T-helper 2 cell (primary cell): Measurements from ENCODE around the gene TTC28.
"Not testable (repeated sequence)": the region's sequence is repeated elsewhere in the genome, so short reads cannot be mapped to it uniquely, and the experiment has no call there.

Experiments
- DNase-seq, 5 experiments: peaks; one replicate each; pipeline versions ENCODE4 v3.0.0 to v3.0.0-alpha.2; 2012 to 2022

Gene TTC28

DNA sequence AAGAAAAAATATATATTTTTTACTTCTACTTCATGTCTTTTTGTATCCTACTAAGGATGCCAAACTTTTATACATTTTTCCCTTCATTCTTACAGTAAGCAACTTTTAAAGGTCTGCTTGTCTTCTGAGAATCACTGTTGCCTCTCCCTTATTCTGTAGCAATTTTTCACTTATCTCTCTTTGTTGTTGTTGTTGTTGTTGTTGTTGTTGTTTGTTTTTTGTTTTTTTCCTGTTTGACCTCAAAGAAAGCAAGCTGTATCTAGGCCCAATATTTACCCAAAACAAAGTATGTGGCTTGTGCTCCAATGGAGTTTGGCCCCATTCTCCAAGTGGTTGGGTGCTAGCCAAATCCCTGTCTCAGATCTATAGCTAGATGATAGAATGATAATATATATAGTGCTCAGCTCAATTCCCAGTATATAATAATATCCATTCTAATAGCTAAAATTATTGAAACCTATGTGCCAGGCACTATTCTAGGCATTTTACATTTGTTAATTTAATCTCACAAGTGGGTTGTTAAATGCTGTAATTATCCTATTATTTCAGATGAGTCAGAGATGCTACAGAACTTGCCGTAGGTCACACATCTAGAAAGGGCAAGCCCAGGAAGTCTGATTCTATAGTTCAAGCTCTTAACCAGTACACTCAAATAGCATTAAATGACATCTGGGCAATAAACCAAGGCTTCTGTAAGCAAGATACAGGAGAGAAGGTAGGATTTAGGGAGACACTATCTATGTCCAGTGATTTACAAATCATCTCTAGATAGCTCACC lies 555.5 kb downstream of the TTC28 start:
- no peak for DNase-seq

DNA sequence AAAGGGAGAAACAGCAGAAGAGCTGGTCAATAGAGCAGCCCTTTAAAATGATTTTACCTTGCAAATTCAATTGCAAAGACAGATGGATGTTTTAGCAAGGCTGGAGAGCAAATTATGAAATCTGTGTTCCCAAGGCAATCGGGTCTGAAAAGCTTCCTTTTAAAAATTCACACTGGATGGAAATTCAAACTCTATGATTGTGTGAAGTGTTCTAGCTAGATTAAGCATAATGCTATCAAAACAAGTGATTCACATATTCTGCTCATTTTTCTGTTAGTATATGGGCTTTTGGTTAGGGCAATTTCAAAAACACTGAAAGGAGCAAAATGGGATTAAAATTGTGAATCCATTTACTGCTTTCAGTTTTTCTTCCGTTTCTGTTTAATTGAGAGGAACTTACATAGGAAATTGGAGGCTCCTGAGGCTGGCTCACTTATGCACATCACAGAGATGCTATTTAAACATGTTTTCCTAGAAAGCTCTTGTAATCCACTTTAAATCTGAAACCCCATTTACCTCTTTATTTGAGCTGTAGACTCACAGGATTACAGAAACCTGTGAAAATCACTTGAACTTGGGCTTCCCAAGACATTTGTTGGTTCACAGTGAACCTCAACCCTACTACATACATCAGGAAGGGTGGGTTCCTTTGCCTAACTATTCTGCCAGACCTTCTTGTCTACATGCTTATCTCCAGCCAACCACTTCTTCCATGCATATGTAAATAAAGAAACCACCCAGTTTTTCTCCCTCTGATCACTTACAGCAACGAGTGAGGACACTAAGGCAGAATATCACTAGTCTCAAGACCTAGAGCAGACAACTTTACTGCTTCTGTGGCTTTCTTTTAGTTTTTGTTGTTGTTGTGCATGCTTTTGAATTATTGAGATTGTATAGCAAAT lies 558.7 kb downstream of the TTC28 start:
- no peak for DNase-seq

DNA sequence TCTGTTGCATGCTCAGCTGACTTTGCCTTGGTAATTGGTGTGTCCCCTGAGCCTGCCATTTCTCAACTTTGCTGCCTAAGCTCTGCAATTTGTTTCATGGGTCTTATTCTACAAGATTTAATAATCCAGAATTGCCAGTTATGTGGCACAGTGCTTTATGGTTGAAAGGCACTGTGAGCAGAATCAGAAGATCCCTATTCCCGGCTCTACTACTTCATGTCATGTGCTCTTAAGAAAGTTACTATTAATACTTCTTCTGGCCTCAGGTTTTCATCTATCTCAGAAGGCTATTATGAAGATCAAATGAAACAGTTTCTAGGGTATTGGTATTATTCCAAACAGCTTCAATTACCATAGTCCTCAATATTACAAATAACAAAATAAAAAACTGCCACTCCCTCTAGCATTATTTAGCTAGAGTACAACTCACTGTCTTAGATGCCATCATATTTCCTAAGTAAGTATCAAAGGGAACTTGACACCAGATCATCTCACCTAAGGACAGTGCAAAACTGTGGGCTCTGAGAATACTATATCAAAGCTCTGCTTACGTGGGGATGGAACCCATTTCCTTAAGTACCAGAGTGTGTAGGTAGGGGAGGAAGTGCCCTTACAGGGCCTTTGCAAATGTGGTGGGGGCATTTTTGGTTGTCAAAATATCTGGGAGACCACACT lies 560.5 kb downstream of the TTC28 start:
- no peak for DNase-seq

DNA sequence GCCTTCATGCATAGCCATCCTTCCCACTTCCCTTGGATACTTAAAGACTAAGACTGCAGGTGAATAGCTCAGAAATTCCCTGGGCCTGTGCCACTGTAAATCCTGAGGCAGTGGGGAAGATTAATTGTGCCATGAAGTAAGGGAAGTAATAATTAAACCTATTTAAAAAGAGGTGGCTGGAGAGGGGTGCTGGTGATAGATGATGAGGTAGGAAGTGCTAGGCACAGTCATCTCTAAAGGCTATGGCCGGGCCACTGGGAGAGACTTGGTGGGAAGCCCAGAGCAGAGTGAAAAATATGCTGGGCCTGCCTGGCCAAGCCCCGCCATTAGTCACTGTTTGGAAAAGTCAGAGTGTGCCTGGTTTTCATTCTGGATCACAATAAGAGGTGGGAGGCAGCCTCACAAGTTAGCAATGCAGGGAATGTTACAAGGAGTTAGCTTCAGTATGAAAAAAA lies 563.4 kb downstream of the TTC28 start:
- DNase-seq = no peak

DNA sequence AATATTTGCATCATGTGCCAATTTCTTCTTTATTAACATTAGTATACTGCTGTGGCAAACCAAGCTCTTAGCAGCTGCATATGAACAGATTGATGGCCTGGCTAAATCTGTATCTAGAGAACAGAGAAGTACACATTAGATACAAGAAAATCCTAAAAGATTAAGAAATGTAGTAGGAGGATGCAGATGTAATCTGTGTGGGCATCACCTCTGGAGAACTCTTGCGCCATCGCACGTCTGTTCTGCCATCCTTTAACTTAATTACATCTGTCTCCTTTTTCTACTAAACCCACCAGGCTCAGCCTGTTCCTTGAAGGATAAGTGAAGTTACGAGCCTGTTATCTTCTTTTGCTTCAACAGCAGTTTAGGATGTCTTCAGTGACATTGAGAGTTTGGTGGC lies 564.2 kb downstream of the TTC28 start:
- DNase-seq = no peak

DNA sequence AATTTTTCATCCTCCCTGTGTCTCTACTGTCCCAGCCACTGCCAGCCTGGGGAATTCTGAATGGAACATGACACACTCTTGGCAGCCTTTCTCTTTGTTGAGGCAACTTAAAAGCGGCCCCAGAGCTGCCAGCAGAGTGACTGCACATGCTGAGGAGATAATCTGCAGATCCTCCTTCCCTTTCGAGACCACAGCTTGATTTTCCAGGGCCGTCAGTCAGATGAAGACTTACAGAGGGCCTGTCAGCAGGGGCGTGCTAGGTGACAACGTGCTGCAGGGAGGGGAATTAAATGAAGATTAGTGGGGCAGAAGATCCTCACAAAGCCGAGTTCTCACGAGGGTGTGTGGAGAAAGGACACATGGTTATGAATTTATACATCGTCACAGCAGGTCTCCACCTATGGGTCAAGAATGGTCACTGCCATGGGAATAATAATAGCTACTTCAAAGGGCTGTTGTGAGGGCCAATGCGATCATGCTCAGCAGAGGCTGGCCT lies 567.0 kb downstream of the TTC28 start:
- no peak for DNase-seq

DNA sequence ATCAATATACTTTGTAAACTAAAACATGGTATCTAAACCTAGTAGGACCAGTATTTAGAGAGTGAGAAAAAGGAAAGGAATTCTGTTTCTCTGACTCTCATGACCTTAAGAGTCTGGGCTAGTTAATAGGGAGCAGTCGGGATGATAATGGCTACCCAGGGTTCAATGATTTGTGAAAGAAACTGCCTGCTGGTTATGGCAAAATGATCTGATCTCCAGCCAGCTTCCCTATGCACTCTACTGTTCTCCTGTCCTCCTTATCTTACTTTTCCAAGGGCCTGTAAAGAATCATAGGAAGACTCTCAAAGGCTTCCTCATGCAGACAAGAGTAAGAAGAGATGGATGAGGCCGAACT lies 567.5 kb downstream of the TTC28 start:
- no peak for DNase-seq

DNA sequence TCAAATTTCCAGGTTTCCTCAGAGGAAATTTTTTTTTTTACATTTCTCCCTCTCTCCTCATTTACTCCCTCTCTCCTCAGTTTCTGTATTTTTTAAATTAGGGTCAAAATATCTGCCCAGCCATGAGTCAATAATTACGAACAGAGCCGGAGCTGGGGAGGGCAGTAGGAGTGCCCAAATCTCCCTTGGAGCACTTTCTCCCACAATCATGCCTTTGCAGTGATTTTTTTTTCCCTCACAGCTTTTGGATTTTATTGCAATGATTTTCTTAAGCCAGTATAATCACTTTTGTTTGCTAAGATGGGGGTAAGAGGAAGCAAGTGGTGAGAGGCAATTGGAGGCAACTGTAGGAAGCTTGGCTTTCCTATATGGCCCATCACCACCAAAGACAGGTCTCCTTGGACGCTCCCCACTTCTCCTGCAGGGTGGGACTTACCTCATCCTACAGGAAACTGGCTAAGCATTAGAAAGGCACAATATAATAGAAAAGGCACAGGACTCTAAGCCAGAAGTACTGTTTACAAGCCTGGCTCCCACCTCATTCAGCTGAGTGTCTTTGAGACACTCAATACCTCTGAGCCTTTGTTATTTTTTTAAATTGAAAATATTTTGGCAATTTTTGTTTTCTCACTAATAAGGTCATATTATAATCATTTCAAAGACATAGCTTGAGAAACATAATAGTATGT lies 568.0 kb downstream of the TTC28 start:
- DNase-seq = no peak

DNA sequence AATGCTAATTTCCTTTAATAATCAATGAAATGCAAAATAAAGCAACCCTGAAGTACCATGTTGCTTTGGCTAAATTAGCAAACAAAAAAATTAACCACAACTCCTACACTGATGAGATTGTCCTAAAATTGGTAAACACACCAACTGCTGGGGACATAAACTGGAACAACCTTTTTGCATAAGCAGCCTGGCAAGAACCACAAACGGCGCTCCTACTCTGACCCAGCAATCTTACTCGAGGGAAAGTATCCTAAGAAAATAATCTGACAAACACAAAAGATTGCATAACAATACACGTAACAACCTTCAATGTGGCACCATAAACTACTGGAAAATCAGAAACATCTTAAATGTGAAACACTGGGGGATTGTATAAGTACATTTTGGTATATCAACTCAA lies 570.8 kb downstream of the TTC28 start:
- no peak for DNase-seq

DNA sequence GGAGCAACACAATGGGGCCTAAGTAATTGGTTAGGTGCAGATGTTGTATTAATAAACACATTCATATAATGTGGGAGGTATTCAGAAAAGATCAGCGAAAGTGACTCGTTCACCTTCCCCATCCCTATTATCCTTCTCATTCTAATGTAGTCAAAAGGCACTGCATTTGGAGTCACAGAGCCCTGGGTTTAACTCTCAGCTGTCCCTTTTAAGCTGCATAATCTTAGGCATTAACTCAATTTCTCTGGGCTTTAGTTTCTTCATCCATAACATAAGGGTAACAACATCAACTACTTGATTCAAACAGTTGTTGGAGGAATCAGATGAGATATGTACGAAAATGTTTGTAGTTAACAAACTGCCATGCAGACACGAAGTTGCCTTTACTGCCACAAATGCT lies 573.0 kb downstream of the TTC28 start:
- DNase-seq = no peak

DNA sequence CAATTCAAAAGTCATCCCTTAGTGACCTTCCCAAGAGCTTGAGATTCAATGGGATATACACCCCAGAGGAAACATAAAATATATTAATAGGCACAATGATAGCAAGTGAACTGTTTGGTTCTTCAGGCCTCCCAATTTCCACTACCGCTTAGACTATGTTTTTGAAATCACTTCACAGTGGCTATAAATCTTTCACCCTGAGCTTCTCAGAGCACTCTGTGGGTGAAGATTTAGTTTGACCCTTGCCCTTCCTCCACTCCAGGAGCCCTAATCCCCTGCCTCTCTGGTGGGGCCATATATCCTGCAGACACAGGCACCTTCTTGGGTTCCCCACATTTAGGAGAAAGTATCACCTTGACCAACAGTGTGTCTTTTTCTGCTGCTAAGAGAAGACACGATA lies 573.7 kb downstream of the TTC28 start:
- no peak for DNase-seq

DNA sequence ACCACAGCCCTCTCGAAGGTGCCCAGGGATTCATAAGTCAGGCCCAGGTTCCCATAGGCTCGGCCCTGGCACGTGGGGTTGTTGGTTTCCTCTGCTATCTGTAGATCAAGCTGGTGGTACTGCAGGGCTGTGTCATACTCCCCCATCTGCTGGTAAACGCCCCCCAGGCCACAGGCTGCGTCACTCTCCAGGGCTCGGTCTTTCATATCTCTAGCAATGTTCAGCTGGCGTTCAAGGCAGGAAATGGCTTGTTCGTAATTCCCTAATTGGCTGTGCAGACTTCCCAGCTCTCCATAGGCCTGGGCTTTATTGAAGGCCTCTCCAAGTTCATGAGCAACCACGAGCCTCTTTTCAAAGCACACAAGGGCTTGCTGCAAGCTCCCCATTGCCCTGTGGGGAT lies 574.2 kb downstream of the TTC28 start:
- DNase-seq = peak in 1 of 5 experiments; percentile 3

DNA sequence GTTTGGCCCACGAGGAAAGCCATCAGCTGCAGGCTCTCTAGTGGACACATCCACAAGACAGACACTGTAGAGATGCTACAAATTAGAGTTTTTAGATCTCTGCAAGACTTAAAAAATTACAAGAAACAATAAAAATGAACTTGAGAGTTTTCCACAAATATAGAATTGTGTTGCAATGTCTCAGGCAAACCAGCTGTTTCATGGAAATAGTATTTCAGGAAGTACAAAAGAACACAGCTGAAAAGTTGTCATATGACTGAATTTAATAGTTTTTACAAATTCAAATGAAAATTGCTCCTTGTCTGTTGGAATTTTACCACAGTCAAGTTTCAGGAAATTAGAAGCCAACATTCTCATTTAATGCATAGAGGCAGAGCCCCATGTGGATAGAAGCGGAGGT lies 576.0 kb downstream of the TTC28 start:
- no peak for DNase-seq

DNA sequence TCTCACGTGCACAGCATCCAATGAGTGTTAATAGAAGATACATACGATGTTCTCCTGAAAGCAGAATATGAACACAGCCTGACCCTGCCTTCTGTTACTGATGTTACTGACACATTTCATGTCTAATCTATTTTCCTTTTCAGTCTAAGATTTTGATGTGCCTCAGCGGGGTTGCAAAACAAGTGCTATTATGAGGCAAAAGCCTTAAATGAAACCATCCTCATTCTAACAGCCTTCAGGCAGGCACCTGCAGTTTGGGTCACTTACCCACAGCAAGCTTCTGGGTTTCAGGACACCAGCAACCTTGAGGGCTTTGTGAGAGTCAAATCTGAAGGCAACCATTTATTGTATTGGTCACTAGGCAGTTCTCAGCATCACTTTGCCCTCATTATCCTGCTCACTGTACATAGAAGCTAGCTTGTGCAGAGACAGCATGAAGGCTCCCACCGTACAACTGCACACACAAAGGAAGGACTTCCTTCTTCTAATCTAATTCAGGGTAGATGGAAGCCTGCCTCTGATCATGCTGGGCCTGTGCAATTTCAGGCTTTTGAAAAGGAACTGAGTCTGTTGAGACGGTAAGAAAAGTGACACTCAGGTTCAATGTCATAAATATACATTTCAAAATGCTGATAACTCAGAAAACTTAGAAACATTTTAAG lies 577.4 kb downstream of the TTC28 start:
- DNase-seq = no peak

DNA sequence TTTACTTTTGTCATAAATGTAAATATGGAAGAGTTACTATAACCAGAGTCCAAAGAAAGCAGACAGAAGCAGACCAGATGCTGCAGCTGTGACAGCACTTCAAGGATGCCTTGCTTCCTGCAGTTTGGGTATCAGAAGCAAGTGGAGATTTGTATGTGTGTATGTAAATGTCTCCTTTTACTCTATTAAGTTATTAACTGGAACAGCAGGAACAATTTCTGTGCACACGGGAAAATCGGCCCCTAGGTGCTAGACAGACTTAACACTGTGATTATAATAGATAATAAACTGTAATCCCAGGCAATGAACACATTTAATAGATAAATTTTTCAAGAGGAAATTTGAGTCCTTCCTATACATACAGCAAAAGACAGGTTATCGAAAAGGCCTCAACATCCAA lies 582.0 kb downstream of the TTC28 start:
- no peak for DNase-seq

DNA sequence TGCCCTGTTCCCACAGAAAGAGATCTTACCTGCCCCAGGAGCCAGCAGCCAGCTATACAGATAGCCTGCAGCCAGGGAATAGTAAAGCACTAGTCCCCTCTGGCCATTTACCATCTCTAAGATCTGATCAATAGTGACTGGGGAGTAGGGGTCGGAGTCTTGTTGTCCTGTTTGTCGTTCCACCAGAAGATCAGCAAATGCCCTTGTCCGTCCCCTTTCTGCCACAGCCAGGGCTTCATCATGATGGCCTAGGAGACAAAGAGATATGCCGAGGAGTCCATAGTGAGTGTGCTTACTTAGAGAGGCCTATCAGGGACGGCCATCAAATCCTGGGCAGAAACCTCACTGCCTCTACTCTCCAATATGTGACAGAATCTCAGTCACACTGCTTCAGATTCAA lies 583.5 kb downstream of the TTC28 start:
- DNase-seq = no peak

DNA sequence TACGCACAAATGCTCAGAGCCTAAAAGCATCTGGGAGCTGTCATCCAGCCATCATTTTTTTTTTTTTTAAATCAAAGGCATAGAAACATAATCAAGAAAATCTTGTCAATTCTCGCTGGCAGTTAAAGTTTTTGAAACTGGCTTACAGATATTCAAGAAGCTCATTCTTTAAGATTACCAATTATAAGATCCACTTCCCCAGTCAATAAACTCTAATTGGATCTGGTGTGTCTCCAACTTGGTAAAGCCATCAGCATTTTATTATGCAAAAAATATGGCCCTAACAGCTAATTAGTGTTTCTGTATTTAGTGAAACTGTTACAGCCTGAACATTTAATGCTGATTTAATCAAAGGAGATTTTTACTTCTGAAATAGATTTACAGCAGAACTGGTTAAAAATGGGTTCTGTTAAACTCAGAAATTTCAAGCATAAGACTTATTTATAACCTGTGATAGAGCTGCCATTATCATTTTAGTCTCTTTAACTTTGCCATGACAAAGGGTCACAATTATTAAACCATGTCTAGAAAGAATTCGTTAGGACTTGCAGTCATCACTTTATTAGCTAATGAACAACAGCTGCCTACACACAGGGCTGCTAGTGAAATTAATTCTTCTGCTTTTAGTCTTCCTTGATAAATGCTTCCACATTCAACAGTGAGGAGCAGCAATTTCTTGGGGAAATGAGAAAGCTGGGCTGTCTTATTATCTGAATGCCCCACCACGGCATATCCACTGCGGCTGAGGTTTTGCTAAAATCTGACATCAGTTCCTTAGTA lies 584.1 kb downstream of the TTC28 start:
- DNase-seq = no peak

DNA sequence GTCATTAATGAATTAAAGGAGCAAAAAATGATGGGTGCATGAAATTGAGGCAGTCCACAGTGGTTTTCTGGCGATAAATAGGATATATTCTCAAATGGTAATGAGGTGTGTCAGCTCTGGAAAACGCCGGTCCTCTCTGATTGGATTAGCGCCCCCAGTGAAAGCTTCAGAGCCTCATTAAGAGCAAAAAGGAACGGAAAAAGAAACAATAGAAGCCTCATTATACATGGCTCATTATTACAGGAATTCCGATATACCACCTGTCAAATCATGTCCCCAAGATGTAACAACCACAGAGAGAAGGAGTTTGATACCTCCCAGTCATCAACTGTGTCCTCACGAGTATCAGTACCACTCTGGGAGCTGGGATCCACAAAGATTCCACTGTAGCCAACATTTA lies 584.9 kb downstream of the TTC28 start:
- DNase-seq = no peak

DNA sequence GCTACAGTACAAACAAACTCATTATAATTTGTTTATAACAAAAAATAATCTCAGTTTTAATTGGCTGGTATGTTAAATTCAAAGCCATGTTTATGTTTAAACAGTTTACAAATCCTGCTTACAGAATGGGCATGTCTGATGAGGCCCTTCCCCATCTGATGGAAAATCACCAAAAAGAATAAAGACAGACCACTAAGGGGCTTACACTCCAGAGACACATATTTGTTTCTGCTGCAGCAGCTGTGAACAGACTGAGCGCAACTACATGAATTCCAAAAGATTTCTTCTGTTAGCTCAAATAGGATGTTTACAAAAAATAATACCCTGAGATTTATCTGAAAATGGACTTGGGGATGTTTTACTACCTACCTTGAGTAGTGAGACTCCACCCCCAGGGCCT lies 585.9 kb downstream of the TTC28 start:
- no peak for DNase-seq

DNA sequence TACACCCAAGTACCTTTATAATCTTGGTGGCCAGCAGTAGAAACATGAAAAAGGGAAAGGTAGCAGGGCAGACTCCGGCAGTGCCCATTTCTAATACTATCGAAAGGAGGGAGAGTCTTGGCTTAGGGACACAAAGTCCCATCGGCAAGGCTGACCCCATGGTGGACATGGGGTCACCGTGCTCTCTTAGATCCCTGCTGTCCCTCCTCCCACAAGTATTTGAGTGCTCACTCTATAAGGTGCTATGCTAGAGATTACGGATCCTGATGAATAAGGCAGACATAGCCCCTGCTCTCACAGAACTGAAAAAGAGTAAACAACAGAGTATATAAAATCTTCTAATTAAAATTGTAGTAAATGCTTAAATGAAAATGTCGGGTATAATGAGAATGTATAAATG lies 588.2 kb downstream of the TTC28 start:
- DNase-seq = no peak

DNA sequence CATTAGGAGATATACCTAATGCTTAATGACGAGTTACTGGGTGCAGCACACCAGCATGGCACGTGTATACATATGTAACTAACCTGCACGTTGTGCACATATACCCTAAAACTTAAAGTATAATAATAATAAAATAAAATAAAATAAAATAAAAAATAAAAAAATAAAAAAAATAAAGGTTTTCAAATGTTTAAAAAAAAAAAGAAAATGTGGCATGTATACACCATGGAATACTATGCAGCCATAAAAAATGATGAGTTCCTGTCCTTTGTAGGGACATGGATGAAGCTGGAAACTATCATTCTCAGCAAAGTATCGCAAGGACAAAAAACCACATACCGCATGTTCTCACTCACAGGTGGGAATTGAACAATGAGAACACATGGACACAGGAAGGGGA lies 590.1 kb downstream of the TTC28 start:
- DNase-seq = not testable (repeated sequence)
